DMS153 (cell line): Measurements from ENCODE around the gene ZNF80.
"Not testable (repeated sequence)": the region's sequence is repeated elsewhere in the genome, so short reads cannot be mapped to it uniquely, and the experiment has no call there.

Experiments
- DNase-seq: peaks from one replicate; lab custom pipeline; 2025; lab: John Stamatoyannopoulos, UW

Gene ZNF80

DNA sequence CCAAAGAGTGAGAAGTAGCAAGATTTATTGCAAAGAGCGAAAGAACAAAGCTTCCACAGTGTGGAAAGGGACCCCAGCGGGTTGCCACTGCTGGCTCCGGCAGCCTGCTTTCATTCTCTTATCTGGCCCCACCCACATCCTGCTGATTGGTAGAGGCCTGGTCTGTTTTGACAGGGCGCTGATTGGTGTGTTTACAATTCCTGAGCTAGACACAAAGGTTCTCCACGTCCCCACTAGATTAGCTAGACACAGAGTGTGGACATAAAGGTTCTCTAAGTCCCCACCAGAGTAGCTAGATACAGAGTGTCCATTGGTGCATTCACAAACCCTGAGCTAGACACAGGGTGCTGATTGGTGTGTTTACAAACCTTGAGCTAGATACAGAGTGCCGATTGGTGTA lies at the start of gene ZNF80:
TSS of gene ZNF80 (minus strand) at position 101 of the 400 bp plus-strand sequence. CDS start 504 bp downstream, outside the sequence.
- not testable (repeated sequence) for DNase-seq

DNA sequence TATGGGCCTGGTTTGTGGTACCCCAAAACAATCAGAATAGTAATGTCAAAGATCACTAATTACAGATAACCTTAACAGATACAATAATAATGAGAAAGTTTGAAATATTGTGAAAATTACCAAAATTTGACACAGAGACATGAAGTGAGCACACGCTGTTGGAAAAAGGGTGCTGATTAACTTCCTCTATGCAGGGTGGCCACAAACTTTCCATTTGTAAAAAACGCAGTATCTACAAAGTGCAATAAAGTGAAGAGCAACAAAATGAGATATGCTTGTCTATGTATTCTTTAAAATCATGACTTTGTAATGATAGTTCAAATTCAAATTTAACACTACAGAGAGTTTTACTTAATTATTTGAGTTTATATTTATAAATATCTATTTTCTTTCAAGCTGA lies 48.9 kb upstream of the ZNF80 start:
- no peak for DNase-seq

DNA sequence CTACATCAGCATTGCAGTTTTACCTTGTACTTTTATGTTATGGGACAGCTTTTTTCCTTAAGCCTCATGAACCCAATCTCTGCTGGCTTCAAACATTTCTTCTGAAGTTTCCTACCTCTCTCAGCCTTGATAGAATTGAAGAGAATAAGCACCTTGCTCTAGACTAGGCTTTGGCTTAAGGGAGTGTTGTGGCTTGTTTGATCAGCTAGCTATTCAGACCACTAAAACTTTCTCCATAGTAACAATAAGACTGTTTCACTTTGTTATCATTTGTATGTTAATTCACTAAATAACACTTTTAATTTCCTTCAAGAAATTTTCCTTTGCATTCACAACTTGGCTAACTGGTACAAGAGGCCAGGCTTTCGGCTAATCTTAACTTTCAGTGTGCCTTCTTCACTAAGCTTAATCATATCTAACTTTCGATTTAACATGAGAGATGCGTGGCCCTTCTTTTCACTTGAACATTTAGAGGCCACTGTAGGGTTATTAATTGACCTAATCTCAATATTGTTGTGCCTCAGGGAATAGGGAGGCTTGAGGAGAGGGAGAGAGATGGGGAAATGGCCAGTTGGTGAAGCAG lies 48.4 kb upstream of the ZNF80 start:
- no peak for DNase-seq

DNA sequence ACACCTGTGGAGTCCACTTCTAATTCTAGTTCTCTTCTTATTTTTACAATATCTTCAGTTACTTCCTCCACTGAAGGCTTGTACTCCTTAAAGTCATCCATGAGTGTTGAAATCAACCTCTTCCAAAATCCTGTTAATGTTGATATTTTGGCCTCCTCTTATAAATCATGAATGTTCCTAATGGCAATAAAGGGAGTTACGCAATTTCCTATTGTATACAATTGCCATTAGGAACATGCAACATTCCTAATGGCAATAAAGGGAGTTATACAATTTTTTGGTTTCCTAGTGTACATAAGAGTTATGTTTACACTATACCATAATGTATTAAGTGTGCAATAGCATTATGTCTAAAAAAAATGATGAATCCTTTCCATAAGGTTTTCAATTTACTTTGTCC lies 47.3 kb upstream of the ZNF80 start:
- no peak for DNase-seq

DNA sequence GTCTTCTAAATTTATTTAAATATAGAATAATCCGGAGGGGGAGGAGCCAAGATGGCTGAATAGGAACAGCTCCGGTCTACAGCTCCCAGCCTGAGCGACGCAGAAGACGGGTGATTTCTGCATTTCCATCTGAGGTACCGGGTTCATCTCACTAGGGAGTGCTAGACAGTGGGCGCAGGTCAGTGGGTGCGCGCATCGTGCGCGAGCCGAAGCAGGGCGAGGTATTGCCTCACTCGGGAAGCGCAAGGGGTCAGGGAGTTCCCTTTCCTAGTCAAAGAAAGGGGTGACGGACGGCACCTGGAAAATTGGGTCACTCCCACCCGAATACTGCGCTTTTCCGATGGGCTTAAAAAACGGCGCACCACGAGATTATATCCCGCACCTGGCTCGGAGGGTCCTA lies 39.5 kb upstream of the ZNF80 start:
- not testable (repeated sequence) for DNase-seq

DNA sequence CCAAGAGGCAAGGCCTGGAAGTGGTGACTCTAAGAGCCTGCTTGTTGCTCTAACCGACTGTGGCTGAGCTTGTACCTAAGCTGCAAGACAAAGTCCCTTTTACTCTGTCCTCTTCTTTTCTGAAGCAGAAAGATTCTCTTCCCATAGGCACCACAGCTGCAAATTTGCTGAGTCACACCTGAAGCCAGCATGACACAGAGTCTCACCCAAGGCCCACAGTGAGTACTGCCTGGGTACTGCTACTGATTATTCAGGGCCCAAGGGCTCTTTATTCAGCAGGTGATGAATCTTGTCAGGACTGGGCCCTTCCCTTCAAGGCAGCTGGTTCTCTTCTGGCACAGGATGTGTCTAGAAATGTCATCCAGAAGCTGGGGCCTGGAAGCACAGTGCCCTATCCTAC lies 37.6 kb upstream of the ZNF80 start:
- DNase-seq: no peak

DNA sequence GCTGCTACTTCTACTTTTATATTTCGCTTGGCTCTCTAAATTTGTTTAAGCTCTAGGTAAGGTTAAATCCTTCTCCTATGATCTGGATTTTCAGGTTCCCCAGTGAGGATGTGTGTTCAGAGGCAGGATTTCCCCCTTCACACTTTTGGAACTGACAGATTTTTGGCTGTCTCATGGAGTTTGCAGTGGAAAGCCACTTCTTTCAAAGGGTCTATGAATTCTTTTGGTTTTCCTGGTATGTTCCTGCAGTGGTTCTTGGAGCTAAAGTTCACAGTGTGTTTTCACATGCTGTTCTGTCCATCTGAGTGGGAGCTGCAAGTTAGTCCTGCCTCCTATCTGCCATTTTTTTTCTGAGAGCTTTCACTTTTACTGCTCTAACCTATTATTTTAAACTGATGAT lies 34.9 kb upstream of the ZNF80 start:
- DNase-seq: no peak

DNA sequence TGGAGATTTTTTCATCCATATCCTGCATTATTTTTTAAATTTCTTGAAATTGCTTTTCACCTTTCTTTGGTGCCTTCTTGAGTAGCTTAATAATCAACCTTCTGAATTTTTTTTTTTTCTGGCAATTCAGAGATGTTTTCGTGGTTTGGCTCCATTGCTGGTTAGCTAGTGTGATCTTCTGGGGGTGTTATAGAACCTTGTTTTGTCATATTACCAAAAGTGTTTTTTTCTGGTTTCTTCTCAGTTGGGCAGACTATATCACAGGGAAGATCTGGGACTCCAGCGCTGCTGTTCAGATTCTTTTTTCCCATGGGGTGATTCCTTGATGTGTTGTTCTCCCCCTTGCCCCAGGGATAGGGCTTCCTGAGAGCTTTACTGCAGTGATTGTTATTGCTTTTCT lies 32.6 kb upstream of the ZNF80 start:
- no peak for DNase-seq

DNA sequence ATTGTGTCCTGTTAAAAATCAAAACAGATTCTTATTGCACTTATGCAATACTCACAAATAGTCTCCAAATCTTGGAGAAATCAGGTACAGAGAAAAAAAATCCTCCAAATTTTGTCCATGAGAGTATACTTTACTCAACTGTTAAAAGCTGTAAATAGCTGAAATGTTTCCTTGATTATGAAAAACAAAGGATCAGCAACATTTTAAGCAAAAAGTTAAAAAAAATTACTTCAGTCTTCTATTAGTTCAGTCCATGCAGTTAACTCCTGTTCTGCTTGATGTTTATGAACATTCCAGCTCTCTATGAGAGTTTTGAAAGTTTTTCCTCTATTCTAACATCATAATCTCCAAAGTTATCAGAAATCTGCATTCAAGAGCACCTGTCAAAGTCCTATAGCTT lies 22.8 kb upstream of the ZNF80 start:
- DNase-seq: no peak

DNA sequence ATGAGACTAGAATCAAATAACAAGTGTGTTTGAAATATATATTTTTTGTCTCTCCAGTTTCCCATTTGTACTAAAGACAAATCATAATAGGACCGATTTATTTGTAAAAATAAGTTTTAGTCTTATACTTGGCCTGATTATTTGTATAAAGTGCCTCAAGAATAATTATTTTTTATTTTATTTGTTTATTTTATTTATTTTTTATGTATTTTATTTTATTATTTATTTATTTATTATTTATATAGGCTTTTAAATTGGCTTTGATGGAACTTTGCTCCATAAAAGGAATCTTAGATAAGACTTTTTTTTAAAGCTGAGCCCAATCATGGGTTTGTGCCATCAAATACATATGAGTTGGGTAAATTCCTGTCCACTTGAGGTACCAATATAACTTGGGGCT lies 22.2 kb upstream of the ZNF80 start:
- no peak for DNase-seq

DNA sequence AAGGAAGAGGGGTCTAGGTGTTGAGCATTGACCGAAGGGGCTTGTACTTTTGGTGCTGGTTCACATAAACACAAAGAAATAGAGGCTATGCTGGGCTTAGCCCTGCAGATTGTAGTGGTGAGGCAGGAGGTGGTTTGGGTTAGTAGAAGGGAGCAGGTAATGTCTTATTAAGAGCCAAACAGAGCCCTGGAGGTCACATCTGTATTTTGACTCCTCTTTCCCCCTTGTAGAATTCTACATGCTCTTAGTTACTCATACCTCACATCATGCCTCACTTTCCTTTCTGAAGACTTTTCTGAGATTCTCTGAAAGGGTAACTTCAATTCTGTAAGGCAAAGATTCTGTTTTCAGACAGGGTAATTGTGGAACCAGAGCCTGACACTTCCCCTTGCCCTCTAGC lies 16.1 kb upstream of the ZNF80 start:
- DNase-seq: no peak

DNA sequence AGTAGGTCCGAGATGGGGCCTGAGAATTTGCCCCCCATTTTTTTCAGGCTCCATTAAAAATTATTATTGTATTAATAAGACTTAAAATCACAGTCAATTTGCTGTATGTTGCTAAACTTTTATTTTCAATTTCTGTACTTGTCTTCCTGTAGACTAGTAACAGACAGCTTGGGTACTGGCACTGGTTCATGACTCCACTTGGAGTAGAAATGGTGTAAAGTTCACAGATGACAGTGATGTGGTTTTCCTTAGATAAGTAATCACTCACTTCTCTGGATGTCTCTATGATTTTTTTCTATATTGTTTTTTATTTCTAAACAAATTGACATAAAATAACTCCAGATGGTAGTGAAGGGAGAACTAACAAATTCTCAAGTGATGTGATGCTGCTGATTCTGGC lies 15.6 kb upstream of the ZNF80 start:
- no peak for DNase-seq

DNA sequence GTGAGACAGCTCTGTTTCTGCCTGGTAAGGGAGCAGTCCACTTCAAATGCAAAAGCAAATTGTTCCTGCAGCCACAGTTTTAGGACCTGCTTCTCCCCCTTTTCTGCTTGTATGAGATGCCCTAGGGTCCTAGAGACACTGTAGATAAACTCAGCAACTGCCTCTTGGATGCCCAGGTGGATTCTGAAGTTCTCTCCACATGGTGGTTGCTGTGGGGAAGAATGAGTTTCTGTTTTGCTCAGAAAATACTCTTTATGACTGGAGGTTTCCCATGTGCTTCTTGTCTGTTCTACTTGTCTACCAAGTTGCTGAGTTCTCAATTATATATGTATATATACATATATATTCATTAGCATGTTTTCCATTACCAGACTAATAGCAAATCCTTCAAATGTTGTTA lies 5.6 kb upstream of the ZNF80 start:
- DNase-seq: no peak

DNA sequence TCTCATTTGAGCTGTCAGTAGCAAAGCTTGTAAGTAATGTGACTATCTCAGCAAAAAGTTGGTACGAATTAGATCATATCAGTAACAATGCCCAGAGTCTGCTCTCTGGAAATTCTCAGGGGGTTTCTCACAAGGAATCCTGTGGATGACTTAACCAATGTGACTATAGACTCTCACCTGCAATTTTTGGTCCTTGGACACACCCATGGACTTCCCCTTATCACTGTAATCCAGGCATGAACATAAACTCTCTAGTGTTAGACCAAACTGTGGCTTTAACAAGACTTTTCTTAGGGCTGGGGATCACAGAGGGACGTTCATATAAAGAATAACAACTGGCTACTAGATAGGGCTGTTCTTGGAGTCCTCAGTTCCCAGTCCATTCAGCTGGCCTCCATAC lies 3.9 kb upstream of the ZNF80 start:
- no peak for DNase-seq

DNA sequence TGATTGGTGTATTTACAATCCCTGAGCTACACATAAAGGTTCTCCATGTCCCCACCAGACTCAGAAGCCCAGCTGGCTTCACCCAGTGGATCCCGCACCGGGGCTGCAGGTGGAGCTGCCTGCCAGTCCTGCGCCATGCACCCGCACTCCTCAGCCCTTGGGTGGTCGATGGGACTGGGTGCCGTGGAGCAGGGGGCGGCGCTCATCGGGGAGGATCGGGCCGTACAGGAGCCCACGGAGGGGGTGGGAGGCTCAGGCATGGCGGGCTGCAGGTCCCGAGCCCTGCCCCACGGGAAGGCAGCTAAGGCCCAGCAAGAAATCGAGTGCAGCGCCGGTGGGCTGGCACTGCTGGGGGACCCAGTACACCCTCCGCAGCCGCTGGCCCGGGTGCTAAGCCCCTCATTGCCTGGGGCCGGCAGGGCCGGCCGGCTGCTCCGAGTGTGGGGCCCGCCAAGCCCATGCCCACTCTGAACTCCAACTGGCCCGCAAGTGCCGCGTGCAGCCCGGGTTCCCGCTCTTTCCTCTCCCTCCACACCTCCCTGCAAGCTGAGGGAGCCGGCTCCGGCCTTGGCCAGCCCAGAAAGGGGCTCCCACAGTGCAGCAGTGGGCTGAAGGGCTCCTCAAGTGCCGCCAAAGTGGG lies 888 bp upstream of the ZNF80 start:
- not testable (repeated sequence) for DNase-seq

DNA sequence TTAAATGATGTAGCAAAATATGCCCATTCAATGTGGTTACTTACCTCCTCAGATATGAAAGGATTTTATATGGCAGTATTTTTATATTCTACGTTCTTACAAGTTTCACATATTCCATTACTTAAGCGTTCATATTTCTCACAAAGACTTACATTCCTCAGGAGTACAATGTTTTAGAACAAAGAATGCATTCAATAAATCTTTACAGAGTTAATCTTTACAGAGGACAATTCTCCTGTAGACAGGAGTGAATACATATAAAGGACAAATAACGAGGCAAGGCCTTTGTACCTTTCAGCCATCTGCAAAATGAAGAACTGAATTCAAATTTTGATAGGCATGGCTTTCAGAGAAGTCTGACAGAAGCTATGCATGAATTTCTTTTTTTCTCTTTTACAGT lies 1.9 kb downstream of the ZNF80 start:
- DNase-seq: no peak

DNA sequence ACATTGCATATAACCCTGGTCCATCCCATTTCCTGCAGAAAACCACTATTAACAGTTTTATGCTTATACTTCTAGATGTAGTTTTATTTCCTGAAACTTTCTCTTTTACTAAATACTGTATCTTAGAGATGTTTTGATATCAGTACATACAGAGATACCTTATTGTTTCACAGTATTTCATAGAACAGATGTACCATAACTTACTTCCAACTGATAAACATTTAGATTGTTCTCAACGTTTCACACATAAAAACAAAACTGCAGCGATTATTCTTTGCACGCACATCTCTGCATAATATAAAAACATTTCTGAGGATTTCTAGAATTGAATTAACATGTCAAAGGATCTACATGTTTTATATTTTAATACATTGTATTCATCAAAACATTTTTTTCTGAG lies 2.6 kb downstream of the ZNF80 start:
- no peak for DNase-seq

DNA sequence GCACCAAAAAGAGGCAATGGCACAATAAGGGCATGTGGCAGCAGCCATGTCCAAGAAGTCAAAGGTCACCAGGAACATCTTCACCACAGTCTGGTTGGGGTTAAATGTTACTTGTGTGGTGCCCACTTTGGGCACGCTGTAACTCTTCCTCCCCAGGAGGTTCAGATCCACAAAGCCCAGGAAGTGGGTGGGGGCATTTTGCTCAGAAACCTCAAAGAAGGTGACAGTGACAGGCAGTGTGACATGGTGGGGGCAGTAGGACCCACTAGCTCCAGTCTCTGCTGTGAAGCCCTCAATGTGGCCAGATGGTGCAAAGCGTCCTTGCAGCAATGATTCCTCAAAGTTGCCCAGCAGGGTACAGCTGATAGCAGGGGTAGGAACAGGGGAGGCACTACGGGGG lies 5.8 kb downstream of the ZNF80 start:
- DNase-seq: no peak

DNA sequence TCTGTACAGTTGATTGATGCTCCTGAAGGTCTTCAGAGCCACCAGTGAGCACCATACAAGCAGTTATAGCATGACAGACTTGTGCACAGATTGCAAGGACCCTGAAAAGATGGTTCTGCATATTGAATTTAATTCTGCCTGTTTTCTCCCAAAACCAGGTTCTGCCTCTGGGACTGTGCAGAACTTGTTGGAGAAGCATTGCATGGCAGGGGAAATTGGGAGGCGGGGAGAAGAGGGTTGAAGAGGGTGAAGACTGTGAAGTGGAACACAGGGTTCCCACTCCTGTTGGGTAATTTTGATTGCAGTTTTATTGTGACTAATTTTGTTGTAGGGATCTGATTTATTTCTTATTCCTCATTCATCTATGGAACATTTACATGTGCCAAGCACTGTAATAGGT lies 10.3 kb downstream of the ZNF80 start:
- no peak for DNase-seq

DNA sequence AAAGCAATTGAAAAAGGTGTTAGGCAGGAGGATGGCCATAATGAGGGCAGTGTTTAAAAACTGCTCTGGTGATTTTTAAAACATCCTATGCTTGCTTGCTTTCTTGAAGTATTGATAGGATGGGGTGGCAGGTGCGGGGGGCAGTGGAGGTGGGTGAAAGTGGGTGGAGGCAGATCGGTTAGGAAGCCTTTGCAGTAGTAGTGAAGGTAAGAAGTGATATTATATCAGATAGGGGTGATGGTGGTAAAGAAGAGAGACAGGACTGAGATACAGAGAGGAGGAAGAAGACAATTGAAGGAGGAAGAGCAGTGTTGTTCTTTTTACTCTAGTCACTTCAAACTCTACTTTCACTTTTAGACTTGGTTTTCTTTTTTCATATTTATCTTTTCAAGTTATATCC lies 11.1 kb downstream of the ZNF80 start:
- no peak for DNase-seq

DNA sequence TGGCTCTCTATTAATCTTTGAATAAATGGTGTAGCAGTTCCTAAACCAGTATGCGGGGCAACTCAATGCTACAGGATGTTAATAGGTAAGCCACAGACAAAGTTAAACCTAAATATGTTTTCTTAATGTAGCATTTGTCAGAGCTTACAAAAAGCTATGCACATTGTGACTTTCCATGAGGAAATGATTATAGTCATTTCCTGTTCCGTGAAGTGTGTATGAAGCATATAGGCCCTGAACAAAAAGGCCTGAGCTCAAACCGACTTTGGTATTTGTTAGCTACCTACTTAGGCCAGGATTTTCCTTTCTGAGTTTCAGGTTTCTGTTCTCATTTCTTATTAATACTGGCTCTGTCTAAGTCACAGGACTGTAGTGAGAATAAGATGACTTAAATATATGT lies 14.2 kb downstream of the ZNF80 start:
- no peak for DNase-seq

DNA sequence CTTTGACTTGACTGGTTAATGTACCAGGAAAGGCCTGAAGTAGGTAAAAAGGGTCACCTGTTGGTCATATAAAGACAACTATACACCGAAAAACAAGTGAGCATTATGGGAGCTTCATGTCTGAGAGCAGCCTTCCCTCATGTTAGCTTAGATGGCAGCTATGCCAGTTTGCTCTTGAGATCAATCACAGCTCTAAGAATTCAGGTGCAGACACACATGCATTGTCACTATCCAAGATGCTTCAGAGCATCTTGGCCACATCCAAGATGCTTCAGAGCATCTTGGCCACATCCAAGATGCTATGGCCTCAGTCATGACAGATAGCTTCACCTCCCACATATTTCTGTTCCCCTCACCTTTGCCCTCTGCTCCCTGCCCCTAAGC lies 15.5 kb downstream of the ZNF80 start:
- DNase-seq: no peak

DNA sequence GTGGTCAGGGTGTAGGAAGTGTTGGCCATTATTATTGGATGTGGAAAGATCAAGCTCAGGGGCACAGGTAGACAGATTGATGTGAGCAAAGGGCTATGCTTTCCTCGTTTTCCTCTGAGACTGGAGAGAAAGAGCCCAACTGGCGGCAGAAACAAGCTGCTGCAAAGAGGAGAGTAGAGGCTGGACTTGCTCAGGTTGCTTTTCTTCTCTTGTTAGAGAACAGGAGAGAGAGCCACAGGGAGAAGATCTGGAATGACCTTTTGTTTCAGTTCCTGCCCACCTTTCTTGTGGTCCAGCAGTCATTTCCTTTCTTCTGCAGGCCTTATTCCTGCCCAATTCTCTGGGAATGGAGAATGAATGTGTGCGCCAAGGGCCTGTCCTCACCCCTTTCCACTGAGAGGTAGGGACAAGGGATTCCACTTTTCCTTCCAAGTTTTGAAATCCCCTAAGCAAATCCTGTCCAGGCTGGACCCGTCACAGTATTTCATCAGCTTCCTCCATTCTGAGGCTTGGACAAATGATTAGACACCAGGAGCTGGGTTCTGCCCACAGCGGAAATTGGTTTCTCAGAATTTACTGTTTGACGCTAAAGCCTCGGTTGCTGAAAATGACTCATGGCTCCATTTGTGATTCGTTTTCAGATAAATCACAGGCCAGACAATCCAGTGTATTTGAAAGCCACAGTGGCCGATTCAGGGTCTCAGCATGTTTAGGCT lies 16.1 kb downstream of the ZNF80 start:
- no peak for DNase-seq

DNA sequence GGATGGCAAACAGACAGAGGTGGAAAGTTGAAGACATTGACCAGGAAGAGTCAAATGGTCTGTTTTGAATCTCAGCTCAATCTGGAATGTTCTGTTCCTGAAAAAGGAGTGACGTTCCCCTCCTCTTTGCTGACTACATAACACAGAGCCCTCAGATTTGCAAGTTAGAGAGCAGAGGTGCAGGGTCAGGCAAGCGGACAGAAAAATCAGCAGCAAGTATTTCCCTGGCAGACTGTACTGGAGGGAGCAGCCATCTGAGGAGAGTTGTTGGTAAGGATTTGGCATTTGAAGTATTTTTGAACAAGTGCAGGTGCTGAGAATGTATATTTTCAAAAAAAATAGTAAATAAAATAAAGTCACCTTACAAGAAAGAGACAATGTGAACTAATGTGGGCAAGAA lies 17.6 kb downstream of the ZNF80 start:
- no peak for DNase-seq
